ENCODE measurements around the gene IQCB1.

DNA sequence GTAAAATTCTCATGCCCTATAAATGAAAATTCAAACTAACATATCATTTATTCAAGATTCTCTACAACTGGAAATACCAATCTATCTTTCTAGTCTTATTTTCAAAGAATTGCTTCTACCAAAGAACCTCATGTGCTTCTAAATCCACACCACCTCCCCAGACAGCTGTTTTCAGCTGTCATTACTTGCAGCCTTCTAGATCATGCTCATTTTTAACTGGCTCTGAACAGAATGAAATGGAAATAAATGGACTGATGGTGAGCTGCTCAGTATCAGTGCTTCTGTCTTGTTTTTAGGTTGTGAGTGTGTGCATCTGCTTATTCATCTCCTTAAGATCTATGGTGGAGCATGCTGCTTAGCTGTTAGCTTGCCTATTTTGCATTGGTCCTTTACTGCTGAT is 114.7 kb downstream of the IQCB1 start:
- no peak for TF ChIP-seq EZH2 (IDR thresholded peaks at IDR 0.05; ENCODE audit: low read depth, unreplicated experiment)
- TF ChIP-seq, protein P1, sequence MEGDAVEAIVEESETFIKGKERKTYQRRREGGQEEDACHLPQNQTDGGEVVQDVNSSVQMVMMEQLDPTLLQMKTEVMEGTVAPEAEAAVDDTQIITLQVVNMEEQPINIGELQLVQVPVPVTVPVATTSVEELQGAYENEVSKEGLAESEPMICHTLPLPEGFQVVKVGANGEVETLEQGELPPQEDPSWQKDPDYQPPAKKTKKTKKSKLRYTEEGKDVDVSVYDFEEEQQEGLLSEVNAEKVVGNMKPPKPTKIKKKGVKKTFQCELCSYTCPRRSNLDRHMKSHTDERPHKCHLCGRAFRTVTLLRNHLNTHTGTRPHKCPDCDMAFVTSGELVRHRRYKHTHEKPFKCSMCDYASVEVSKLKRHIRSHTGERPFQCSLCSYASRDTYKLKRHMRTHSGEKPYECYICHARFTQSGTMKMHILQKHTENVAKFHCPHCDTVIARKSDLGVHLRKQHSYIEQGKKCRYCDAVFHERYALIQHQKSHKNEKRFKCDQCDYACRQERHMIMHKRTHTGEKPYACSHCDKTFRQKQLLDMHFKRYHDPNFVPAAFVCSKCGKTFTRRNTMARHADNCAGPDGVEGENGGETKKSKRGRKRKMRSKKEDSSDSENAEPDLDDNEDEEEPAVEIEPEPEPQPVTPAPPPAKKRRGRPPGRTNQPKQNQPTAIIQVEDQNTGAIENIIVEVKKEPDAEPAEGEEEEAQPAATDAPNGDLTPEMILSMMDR (conservative IDR thresholded peaks at IDR 0.05; ENCODE audit: low read depth in 2 of 2) = no peak
- TF ChIP-seq, protein P2, sequence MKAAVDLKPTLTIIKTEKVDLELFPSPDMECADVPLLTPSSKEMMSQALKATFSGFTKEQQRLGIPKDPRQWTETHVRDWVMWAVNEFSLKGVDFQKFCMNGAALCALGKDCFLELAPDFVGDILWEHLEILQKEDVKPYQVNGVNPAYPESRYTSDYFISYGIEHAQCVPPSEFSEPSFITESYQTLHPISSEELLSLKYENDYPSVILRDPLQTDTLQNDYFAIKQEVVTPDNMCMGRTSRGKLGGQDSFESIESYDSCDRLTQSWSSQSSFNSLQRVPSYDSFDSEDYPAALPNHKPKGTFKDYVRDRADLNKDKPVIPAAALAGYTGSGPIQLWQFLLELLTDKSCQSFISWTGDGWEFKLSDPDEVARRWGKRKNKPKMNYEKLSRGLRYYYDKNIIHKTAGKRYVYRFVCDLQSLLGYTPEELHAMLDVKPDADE (IDR thresholded peaks at IDR 0.05) = no peak
- TF ChIP-seq, protein P3, sequence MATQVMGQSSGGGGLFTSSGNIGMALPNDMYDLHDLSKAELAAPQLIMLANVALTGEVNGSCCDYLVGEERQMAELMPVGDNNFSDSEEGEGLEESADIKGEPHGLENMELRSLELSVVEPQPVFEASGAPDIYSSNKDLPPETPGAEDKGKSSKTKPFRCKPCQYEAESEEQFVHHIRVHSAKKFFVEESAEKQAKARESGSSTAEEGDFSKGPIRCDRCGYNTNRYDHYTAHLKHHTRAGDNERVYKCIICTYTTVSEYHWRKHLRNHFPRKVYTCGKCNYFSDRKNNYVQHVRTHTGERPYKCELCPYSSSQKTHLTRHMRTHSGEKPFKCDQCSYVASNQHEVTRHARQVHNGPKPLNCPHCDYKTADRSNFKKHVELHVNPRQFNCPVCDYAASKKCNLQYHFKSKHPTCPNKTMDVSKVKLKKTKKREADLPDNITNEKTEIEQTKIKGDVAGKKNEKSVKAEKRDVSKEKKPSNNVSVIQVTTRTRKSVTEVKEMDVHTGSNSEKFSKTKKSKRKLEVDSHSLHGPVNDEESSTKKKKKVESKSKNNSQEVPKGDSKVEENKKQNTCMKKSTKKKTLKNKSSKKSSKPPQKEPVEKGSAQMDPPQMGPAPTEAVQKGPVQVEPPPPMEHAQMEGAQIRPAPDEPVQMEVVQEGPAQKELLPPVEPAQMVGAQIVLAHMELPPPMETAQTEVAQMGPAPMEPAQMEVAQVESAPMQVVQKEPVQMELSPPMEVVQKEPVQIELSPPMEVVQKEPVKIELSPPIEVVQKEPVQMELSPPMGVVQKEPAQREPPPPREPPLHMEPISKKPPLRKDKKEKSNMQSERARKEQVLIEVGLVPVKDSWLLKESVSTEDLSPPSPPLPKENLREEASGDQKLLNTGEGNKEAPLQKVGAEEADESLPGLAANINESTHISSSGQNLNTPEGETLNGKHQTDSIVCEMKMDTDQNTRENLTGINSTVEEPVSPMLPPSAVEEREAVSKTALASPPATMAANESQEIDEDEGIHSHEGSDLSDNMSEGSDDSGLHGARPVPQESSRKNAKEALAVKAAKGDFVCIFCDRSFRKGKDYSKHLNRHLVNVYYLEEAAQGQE (IDR thresholded peaks at IDR 0.05; ENCODE audit: unreplicated experiment) = no peak
